HG02943 (cell line): Measurements from ENCODE around the gene CACNA1C.

Experiments used
- ATAC-seq: cut with Tn5 transposase; IDR thresholded peaks from one replicate; pipeline ENCODE4 v1.9.1; 2021; ENCODE audit warnings: mild to moderate bottlenecking, low read depth, moderate library complexity; ENCODE audit not compliant: unreplicated experiment

Gene CACNA1C

DNA sequence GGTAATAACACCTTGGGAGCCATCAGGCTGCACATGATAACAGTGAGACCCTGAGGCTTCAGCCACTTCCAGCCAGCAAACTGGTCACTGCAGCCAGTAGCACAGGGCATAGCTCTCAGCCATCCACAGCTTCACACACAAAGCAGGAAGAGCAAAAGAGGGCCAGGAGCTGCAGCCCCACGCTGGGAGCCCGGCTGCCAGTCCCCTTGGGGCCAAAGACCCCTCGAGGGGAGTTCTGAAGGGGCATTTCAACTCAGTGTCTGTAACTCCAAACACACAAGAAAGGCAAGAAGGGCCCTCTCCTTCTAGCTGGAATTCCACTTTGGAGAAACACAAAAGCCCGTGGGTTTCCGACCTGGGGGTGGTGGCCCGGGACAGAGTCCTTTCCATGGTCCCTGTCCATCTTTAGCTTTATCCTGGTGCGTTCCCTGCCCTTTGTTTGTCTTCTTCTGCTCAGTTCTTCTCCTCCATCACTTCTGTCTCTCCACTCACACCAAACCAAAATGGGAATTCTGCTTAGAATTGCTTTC, 590.2 kb downstream of the CACNA1C start:
- ATAC-seq = no peak

GRCh38 chr12:2643576-2644135, 590.9 kb downstream of the CACNA1C start:
- no peak for ATAC-seq

GRCh38 chr12:2644683-2645405, 592.1 kb downstream of the CACNA1C start:
- no peak for ATAC-seq

DNA sequence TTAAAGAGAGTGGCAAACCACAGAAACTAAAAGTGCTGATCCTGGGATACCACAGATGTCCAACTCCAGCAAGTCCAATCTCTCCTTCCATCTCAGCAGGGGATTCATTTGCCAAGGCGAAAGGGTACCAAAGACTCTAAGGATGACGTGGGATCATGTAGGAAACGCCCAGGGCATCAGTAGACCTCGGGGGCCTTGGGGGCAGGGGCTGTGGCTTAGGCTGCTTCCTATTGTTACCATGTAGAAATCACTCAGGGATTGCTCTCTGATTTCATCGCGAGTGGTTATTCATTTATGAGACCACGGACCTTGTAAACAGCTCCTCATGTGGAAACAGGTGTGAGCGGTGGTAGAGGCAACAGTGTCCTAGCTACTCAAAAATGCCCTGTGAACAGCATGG, 592.7 kb downstream of the CACNA1C start:
- no peak for ATAC-seq

DNA sequence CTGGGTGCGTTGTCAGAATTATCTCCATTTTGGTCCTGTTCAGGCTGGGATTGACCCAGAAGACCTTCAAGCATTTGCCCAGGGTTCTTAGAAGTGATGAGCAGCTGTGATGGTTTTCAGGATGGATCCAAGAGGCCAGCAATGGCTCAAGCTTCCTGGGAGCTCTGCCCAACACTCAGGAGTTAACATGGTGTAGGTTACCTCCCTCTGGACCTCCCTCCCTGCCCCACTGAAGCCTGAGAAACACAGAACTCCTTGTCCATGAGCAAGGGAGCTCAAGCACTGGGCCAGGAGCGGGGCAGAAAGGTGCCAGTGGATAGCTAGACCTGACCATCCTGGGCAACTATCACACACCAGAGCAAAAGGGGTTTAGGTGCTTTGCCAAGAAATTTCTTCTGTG, 593.6 kb downstream of the CACNA1C start:
- ATAC-seq = no peak

GRCh38 chr12:2647186-2647585, 594.4 kb downstream of the CACNA1C start:
- no peak for ATAC-seq

GRCh38 chr12:2648406-2648805, 595.6 kb downstream of the CACNA1C start:
- ATAC-seq = no peak

- no peak for ATAC-seq
Measured at GRCh38 chr12:2649201-2650030, 596.6 kb downstream of the CACNA1C start.

DNA sequence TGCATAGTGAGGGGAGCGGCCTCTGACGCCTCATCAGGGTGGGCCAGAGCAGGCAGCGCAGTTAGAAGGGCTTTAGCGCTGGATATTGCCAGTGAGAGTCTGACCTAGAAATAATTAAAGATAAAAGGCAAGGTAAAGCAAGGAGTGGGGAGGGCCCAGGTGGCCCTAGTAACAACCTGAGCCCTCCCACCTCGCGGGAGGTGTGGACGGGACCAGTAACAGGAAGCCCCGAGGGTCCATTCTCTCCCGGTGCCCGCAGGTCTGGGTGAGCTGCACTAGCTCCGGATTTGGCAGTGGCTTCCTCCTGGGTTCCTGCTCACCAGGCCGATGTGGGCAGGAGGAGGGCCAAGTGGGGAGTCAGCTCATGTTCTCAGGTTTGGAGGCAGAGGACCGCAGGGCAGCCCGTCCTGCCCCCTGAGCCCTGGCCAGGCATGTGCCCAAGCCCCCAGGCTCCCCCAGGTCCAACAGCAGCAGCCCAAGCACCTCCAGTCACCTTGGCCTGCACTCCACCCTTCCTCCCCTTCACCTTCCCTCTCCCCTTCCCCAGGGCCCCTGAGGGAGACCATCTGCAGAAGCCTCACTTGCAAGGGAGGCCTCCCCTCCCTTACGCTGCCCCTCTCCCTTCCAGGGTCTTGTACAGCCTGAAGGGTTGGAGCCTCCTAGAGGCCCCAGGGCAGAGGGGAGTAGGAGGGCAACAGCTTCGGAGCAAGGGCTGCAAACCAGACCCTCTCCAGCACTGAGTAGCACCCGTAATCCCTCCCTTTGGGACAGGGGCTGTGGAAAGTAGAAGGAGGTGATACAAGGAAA, 597.7 kb downstream of the CACNA1C start:
- ATAC-seq = no peak

DNA sequence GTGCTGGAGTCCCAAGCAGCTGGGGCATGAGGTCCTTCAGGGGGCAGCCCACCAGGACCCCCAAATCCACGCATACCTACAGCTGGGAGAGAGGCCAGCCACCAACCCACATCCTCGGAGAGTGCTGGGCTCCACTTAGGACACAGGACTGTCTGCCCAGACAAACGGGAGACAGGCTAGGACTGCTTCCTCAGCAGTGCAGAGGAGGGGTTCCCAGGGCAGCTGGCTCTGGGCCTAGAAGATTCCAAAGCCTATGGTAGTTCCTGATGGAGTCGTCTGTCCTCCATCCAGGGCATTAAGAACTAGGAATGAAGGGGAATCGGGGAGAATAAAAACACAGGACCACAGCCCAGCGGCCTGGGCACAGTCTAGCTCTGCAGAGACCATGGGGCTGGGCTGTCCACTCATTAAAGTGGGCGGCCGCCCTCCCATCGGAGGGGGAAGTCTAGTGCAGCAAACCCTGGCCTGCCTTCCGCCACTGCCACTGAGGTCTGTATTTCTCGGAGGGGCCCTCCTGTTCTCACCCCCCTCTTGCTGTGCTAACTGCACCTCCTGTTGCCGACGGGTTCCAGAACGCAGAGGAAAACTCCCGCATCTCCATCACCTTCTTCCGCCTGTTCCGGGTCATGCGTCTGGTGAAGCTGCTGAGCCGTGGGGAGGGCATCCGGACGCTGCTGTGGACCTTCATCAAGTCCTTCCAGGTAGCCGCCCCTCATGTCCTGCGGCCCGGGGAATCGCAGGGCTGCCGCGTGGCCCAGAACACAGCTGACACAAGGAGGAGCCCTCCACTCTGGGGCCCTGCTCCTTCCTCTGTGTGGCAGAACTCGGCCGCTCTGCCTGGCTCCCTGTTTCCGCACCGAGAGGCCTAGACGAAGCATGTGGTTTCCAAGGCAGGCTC, 598.5 kb downstream of the CACNA1C start:
- no peak for ATAC-seq

DNA sequence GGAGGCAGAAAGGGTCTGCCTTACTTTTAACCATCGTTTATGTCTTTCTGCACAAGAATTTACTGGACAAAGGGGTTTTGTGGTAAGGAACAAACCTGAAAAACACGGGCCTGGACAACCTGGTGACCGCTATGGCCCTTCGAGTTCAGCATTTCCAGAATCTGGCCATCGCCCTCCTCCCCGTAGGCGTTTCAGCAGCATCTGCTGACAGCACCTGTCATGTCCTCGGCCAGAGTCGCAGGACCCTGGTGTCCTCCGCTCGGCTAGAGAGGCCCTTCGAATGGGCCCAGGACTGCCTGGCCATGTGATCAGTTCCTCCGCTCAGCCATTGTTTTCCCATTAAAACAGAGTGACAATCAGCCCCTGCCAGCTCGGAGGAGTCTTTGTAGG, 599.2 kb downstream of the CACNA1C start:
- no peak for ATAC-seq

DNA sequence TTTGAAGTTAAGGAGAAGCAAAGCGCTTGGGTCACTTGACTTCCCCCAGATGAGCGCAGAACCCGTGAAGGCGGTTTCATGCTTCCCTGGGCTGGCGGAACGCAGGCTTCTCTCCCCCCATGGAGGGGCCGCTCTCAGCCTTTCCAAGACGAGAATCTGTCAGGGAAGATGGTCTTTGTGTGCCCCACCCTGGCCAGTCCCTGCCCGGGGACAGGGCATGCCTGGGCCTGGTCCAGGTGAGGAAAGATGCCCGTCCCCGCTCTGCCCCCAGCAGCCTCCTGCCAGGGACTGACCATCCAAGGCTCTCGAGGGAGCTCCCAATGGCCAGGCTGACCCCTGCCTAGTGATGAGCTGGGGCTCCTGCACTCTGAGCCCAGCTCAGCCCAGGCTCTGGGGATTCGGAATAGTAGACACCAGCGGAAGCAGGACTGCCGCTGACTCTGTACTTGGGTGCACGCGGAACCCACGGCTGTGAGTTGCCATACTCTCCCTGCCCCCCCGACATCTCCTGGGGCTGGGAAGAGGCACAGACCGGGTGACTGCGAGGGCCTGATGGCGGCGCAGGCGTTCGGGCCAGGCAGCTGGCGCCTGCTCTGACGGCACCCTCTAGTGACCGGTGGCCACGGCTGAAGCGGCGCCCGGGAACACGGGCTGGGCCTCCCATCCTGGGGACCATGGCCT, 599.8 kb downstream of the CACNA1C start:
- no peak for ATAC-seq

GRCh38 chr12:2653461-2653965, 600.7 kb downstream of the CACNA1C start:
- no peak for ATAC-seq

DNA sequence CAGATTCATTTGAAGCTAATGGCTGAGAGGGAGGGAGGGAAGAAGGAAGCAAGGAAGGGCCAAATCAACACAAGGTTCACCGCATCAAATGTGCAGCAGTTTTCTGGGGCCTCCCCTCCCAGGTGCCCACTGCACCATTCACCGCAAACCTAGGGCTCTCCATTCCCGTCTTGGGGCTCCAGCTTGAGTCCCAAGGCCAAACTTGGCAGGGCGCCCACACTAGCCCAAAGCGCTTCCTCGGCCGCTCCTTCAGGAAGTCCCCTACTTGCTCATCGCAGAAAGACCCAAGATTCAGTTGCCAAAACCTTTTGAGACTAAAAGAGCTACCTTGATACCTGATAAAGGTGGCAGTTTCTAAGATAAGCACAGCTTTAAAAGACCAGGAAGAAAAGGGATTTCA, 601.5 kb downstream of the CACNA1C start:
- ATAC-seq = no peak

DNA sequence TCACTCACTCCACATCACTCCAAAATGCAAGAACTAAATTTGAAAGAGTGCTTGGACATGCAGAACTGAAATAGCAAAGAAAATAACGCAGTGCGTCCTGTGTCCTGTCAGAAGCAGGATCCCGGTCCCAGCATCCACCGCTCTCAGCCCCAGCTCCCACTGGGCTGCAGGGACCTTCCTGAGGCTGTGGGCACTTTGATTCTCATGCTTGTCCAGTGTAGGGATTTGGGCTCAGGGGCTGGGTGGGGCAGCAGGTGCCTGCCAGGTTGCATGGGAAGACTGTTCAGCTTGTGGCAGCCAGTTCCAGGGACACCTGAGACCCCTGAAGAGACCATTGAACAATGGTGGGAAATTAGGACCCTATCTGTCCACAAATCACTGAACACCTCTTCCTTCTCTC, 602.0 kb downstream of the CACNA1C start:
- ATAC-seq = no peak

- no peak for ATAC-seq
Measured at GRCh38 chr12:2662524-2662923, 609.7 kb downstream of the CACNA1C start.

DNA sequence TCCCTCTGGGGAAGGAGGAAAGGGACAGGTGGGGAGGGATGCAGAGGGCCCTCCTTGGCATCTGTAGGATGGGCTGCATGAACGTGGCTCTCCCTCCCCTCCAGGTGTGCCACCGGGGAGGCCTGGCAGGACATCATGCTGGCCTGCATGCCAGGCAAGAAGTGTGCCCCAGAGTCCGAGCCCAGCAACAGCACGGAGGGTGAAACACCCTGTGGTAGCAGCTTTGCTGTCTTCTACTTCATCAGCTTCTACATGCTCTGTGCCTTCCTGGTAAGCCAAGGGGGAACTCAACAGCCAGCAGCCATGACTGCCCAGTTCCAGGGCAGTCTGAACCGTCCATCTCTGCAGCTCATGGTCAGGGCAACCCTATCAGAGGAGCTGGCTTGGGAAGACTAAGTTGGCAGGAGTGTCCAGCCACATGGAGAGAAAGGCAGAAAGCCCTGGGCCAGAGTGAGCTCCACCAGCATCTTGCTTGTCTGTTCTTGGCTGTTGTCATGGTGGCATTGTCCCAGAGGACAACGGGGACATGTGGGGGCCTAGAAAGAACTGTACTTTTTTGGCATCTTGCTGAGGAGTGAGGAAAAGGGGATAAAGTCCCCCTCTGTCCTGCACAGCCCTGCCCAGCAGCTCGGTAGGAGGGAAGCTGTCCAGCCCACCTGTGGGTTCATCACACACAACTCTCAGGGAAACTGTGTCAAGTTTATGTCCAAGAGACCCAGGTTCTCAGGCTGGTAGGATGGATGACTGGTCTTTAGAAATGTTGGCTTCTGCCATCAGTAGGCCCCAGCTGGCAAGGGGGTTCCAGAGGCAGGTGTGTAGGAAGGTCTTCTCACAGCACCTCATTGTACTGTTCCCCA, 612.2 kb downstream of the CACNA1C start:
- no peak for ATAC-seq

- no peak for ATAC-seq
Measured at GRCh38 chr12:2666411-2666810, 613.6 kb downstream of the CACNA1C start.
